ENCODE measurements around the gene RHBDL2. TPM values are rescaled to one million over a fixed set of nuclear protein-coding genes. Genes with fewer than 3 reads are reported as not detected.

RHBDL2 gene
- total and polyA plus RNA-seq, 2 of the 13 experiments (the other 11 are each of a cell fraction or from before 2014, with no cell fraction given), result 3.3 to 5.4 TPM

- TF ChIP-seq, protein P1, sequence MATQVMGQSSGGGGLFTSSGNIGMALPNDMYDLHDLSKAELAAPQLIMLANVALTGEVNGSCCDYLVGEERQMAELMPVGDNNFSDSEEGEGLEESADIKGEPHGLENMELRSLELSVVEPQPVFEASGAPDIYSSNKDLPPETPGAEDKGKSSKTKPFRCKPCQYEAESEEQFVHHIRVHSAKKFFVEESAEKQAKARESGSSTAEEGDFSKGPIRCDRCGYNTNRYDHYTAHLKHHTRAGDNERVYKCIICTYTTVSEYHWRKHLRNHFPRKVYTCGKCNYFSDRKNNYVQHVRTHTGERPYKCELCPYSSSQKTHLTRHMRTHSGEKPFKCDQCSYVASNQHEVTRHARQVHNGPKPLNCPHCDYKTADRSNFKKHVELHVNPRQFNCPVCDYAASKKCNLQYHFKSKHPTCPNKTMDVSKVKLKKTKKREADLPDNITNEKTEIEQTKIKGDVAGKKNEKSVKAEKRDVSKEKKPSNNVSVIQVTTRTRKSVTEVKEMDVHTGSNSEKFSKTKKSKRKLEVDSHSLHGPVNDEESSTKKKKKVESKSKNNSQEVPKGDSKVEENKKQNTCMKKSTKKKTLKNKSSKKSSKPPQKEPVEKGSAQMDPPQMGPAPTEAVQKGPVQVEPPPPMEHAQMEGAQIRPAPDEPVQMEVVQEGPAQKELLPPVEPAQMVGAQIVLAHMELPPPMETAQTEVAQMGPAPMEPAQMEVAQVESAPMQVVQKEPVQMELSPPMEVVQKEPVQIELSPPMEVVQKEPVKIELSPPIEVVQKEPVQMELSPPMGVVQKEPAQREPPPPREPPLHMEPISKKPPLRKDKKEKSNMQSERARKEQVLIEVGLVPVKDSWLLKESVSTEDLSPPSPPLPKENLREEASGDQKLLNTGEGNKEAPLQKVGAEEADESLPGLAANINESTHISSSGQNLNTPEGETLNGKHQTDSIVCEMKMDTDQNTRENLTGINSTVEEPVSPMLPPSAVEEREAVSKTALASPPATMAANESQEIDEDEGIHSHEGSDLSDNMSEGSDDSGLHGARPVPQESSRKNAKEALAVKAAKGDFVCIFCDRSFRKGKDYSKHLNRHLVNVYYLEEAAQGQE (IDR thresholded peaks at IDR 0.05; ENCODE audit: borderline replicate concordance in 1 of 2, low read depth in 1 of 2, low read length in 2 of 2), result no peak
- TF ChIP-seq, protein P2, sequence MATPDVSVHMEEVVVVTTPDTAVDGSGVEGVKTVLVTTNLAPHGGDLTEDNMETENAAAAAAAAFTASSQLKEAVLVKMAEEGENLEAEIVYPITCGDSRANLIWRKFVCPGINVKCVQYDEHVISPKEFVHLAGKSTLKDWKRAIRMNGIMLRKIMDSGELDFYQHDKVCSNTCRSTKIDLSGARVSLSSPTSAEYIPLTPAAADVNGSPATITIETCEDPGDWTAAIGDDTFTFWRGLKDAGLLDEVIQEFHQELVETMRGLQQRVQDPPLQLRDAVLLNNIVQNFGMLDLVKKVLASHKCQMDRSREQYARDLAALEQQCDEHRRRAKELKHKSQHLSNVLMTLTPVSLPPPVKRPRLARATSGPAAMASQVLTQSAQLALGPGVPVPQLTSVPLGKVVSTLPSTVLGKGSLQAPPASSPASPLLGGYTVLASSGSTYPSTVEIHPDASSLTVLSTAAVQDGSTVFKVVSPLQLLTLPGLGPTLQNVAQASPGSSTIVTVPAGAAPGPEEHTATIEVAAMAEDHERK (CRISPR knock-in tag; IDR thresholded peaks at IDR 0.05; ENCODE audit: low read depth), result no peak
- TF ChIP-seq ZNF274 (CRISPR knock-in tag; IDR thresholded peaks at IDR 0.05), result peak; percentile 32; the same call in 1 of the 2 replicates
- no peak for TF ChIP-seq ZNF816 (CRISPR knock-in tag; IDR thresholded peaks at IDR 0.05; ENCODE audit: borderline replicate concordance)
- TF ChIP-seq FOXK2 (IDR thresholded peaks at IDR 0.05), result no peak
- peak; percentile 16; the same call in 1 of the 2 replicates for TF ChIP-seq KDM4B (CRISPR knock-in tag; IDR thresholded peaks at IDR 0.05)
- TF ChIP-seq ZNF225 (CRISPR knock-in tag; IDR thresholded peaks at IDR 0.05), result 0 out of 2 replicates have a peak, but pooled peaks have one; percentile 4
- no peak for TF ChIP-seq SUZ12 (IDR thresholded peaks at IDR 0.05; ENCODE audit: low read depth, low read length)
- peak; percentile 35; the same call in 1 of the 2 replicates for TF ChIP-seq TMF1 (CRISPR knock-in tag; IDR thresholded peaks at IDR 0.05; ENCODE audit: low read depth)
- no peak; the same call in 1 of the 2 replicates for TF ChIP-seq KLF15 (CRISPR knock-in tag; IDR thresholded peaks at IDR 0.05; ENCODE audit: borderline replicate concordance)
- no peak for TF ChIP-seq ZBTB34 (CRISPR knock-in tag; IDR thresholded peaks at IDR 0.05)
- no peak for TF ChIP-seq TBL1XR1 (IDR thresholded peaks at IDR 0.05; ENCODE audit: borderline replicate concordance, low read length, partially characterized antibody)
- TF ChIP-seq, protein P3, sequence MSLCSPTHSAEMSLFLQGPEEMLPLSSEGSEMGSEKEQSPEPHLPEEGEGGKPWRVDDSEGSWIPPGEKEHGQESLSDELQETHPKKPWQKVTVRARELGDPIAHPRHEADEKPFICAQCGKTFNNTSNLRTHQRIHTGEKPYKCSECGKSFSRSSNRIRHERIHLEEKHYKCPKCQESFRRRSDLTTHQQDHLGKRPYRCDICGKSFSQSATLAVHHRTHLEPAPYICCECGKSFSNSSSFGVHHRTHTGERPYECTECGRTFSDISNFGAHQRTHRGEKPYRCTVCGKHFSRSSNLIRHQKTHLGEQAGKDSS (CRISPR knock-in tag; IDR thresholded peaks at IDR 0.05; ENCODE audit: borderline replicate concordance, low read depth), result no peak
- TF ChIP-seq ARID2 (CRISPR knock-in tag; IDR thresholded peaks at IDR 0.05; ENCODE audit: borderline replicate concordance), result no peak; the same call in 1 of the 2 replicates
- TF ChIP-seq PBX2 (CRISPR knock-in tag; IDR thresholded peaks at IDR 0.05), result no peak
- peak; percentile 42; the same call in 1 of the 2 replicates for TF ChIP-seq IRX3 (CRISPR knock-in tag; IDR thresholded peaks at IDR 0.05; ENCODE audit: borderline replicate concordance, low read depth)
- TF ChIP-seq SIX4 (CRISPR knock-in tag; IDR thresholded peaks at IDR 0.05), result no peak
- TF ChIP-seq RAD21 (CRISPR knock-in tag; IDR thresholded peaks at IDR 0.05), result no peak; the same call in 1 of the 2 replicates
- TF ChIP-seq FOSL1 (CRISPR knock-in tag; IDR thresholded peaks at IDR 0.05; ENCODE audit: borderline replicate concordance), result no peak
- 0 out of 2 replicates have a peak, but pooled peaks have one; percentile 28 for TF ChIP-seq SNAI1 (CRISPR knock-in tag; IDR thresholded peaks at IDR 0.05; ENCODE audit: borderline replicate concordance)
These were observed 68.3 kb downstream of the RHBDL2 start, which contains the start of gene MYCBP (continued) for GRCh38 chr1:38873027-38873969.
